B cell (primary cell): ENCODE results near the gene SLC50A1.

Experiments
- CTCF ChIP-seq: fragments of 200-600 bp; IDR thresholded peaks from one replicate; pipeline ENCODE4 v1.8.0; 2022; ENCODE audit warnings: antibody characterized with exemption, mild to moderate bottlenecking
- EZH2 ChIP-seq: IDR thresholded peaks from 2 replicates; pipeline ENCODE4 v1.6.1; 2012; ENCODE audit warnings: borderline replicate concordance, low read depth, mild to moderate bottlenecking, moderate library complexity, low read length; ENCODE audit not compliant: insufficient read depth, poor library complexity, severe bottlenecking

- no peak for TF ChIP-seq CTCF
- TF ChIP-seq EZH2, result no peak
Measured at GRCh38 chr1:155168456-155169210, 33.0 kb downstream of the SLC50A1 start.
